NCI-H1694 (cell line): ENCODE results near the gene KIF6.
"Not testable (repeated sequence)": the region's sequence is repeated elsewhere in the genome, so short reads cannot be mapped to it uniquely, and the experiment has no call there.

Source experiments
- DNase-seq: peaks from one replicate; lab custom pipeline; 2025; lab: John Stamatoyannopoulos, UW

KIF6 gene

DNA sequence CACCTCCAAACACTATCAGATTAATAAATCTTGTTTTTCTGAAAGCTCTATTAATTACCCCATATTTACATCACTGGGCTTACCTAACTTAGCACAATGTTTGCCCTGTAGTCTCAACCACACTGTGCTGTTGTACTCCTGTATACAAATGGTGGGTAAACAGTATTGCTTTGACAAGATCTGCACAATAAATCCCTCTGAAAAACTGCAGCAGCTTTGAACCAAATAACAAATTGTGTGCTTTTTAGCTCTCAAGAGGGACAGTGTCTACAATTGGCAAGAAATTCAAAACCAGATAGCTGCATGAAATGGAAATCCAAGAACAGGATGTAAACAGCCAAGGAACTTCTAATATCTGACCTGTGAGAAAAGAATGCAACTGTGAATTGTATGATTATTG lies 10.4 kb downstream of the KIF6 start:
- no peak for DNase-seq

DNA sequence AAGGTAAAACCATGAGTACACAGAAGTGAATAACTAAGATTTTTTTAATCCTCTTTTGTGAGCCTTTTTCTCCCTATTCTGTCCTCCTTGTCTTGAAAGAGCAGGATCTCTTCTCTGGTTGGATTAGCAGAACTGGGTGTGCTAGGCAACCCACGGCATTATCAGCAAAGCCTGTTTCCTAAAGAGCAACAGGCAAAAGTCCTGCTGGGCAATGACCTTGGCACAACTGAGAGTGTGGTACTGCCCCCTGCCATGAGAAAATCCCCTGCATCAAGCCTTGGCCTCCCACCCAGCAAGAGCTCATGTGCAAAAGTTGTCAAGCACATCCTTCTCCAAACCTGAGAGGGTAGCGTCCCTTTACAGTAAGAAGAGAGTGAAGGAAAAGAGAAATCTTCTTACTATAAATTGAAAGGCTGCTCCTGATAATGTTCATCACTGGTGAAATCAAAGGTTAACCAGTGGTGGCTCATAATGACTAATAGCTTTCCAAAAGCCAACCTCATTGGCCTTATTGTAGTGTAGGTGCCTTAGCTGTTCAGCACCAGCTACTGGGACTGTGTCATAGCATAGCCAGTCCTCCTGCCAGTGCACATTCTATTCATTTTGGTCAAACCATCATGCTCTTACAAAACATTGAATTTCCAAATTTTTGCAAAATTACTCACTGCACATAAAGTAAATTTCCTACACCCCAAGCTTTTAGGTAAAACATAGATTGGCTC lies 17.1 kb downstream of the KIF6 start:
- no peak for DNase-seq

DNA sequence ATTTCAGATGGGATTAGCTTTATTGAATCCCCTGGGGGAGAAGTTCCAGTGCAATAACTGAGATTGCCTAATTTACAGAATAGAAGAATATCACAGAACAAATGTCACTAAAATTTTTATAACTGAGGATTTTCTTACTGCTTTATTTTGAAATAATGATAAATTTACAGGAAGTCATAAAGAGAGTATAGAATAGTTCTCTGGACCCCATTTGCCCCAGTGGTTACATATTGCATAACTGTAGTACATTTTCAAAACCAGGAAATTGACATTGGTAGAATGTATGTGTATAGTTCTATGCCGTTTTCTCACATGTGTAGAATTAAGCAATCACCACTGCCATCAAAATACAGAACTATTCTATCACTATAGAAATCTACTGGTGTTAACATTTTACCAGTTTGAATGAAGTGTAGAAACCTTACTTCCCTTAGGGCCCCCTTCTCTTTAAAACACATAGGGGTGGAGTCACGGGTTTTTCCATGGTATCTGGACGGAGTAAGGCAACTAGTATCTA lies 18.3 kb downstream of the KIF6 start:
- no peak for DNase-seq

DNA sequence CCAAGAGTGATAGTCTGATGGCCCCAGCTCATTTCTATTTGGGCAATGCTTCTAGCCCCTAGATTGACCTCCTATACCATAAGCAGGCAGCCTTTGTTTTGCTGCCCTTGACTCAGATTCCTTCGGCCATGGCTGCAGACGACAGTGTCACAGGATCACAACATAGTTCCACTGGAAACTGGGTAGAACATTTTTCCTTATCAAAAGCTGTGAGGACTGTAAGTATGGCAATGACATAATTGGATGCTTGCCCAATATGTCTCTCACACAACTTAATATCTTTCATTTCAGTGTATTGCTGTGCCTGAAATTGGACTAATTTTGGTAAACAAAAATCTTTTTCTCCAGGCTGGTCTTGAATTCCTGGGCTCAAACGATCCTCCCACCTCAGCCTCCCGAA lies 22.9 kb downstream of the KIF6 start:
- no peak for DNase-seq

DNA sequence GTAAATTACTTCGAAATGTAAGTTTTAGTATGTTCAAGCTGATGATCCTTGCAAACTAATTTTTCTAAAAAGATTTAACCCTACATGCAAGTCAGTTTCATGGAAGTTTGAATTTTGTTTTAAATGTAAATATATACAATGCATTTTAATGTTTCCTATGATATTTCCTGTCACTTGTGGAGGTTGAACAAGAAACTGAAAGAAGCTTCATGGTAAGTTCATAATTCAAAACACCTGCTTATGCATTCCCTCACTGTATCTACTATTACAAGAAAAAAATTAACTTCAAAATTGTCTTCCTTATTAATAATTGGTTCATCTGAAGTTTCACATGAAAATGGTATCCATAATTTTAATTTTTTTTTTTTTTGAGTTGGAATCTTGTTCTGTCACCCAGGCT lies 24.8 kb downstream of the KIF6 start:
- no peak for DNase-seq

DNA sequence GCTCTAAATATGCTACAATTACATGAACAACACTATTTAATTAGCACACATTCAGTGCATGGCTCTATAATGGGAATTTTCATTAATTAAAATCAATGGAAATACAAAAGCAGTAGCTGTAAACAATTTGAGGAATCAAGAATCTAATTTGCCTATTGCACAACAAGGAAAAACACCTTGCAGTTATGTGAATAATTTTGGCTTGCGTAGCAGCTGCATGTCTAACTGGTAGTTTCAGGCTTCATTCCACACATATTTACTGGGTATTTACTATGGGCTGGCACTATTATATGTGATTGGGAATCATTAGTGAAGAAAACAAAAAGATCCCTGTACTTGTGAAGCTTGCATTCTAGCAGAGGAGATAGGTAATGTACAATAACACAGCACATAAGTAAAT lies 26.4 kb downstream of the KIF6 start:
- no peak for DNase-seq

DNA sequence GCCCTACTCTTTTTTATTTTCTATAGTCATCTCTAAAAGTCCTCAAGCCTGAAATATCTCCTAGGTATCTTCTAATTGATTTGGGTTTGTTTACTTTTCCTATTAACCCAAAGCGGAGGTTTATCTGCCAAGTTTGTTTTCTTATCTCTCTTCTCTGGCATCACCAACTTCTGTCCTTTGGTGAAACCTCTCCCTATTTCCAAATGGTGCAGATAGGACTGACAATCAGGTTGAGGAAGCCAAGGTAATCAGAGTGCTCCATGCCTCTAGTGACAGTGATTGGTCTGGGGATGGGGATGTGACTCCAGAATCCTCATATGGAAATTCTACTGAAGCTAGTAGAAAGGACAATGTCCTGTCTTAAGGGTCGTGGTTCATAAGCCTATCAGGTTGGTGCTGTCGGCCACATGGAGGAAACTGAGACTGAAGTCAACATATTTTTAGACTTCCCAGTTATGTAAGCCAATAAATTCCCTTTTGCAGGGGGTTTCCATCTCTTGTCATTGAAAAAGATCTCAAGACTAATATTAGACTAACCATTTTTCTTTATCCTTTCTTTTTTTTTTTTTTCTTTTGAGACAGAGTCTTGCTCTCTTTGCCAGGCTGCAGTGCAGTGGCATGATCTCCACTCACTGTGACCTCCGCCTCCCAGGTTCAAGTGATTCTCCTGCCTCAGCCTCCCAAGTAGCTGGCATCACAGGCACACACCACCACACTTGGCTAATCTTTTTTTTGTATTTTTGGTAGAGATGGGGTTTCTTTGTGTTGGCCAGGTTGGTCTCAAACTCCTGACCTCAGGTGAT lies 28.0 kb downstream of the KIF6 start:
- no peak for DNase-seq

DNA sequence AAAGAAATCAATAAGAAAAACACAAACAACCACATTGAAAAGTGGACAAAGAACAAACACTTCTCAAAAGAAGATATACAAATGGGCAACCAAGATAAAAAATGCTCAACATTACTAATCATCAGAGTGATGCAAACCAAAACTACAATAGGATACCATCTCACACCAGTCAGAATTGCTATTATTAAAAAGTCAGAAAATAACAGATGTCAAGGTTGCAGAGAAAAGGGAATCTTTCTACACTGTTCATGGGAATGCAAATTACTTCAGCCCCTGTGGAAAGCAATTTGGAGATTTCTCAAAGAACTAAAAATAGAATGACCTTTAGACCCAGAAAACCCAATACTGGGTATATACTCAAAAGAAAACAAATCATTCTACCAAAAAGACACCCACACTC lies 29.8 kb downstream of the KIF6 start:
- DNase-seq, result no peak

DNA sequence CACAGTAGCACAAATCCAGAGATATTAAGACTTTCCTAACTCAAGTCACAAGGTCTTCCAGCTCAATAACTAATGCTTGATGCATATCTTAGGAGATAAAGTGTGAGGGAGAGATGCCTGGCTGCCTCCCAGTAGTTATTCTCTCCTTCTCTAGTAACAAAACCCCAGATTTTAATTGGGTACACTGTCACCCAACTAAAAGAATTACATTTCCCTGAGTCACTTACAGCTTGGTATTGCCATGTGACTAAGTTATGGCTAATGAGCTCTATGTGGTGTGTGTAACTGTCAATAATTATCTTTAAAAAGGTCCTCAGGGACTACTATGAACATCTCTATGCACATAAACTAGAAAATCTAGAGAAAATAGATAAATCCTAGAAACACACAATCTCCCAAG lies 32.0 kb downstream of the KIF6 start:
- DNase-seq, result no peak

DNA sequence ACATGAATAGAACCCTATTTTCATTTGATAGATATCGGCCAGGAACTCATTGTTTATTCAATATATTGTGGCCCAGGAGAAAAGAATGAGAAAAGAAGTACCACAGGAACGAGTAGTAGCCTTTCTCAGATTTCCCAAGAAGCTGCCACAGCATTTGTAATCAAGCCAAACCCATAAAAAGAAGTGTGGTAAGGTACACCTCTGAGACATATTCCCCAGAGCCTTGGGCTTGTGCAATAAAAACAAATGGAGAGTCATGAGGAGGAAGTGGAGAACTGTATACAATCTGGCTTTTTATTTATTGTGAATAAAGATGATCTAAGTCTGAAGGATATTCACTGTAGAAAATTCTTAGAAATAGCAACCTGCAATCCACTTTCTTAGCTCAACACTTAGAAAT lies 36.7 kb downstream of the KIF6 start:
- DNase-seq, result no peak

DNA sequence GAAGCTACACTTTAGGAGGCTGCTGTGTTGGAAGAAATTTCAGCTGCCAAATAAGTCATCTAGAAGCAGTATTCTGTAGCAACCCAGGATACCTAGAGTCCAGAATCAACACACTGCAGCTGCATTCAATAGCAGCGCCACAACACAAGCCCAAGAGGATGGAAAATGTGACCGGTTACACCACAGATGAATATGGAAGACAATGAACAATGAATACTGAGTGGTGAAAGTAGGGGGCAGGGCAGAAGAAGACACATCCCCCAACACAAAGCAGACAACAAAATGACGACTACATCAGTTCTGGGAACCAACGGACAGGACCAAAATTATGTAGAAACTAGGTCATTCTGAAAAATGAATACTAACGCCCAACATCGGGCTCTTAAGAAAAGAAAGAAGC lies 38.2 kb downstream of the KIF6 start:
- no peak for DNase-seq

DNA sequence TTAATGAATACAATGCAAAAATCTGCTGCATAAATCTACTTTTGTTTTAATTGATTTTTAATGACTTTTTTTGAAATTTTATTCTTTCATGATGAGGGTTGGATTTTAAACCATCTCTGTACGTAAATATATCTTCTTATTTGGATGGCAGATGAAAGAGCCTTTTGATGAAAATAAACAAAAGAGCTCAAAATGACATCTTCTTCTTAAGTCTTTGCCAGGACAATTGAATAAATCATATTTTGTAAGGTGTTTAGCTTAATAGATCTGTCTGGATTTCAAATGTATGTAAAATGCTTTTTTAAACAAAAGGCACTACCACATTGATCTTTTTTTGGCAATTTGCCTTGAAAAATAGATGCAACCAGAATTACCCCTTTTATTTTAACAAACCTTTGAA lies 39.3 kb downstream of the KIF6 start:
- DNase-seq, result no peak

DNA sequence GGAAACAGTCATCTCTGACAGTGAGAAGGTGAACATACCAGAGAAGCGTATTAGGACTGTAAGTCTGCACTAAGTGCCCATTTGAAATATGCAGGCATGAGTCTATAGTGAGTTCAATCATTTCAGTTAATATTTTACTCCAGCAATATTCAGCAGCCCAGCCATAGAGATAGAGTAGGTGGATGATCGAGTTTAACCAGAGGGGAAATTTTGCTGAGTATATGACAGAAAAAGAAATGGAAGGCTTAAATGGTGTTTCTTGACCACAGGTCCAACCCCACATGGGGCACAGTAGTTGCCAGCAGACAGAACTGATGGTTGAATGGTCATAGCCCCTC lies 39.8 kb downstream of the KIF6 start:
- no peak for DNase-seq

DNA sequence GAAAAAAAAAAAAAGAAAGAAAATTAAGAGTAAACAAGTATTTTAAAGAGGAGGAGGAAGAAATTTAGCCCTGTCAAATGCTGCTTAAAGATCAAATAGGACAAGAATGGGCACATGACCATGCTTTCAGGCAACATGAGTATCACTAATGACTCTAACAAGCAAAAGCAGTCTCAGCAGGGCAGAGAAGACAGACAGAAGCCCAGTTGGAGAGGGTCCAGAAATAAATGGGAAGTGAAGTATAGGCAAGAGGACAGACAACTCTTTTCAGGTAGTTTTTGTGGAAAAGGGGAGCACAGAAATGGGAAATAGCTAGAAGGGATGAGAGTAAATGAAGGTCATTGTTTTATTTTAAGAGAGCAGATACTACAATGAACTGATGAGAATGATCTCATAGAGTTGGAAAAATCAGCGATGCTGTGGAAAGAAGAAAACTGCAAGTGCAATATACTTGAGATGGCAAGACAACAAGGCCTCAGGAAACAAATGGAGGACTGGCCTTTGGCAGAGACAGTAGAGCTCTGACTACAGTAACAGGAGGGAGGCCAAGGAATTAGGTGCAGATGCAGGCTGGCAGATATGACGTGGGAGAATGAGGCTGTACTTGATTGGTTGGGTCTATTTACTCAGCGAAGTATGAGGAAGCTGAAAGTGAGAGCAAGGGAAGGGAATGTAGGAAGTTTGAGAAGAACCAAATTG lies 40.3 kb downstream of the KIF6 start:
- no peak for DNase-seq

DNA sequence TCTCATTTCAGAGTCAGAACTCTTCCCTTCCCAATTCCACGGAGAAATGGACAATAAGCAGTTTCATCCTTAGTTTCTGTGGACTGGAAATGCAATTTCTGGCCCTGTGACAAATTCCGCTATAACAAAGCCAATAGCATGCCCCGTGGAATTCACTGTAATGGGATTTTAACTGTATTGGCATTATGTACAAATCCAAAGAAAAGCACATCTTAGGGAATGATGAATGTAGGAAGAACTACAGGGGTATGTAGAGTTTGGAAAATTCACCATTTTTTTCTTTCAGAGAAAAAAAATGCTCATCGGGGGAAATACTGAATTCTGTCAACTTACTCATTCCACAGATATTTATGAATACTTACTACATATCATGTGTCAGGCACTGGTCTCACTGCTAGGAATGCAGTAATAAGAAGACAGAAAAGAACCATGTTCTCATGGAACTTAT lies 43.5 kb downstream of the KIF6 start:
- DNase-seq, result no peak

DNA sequence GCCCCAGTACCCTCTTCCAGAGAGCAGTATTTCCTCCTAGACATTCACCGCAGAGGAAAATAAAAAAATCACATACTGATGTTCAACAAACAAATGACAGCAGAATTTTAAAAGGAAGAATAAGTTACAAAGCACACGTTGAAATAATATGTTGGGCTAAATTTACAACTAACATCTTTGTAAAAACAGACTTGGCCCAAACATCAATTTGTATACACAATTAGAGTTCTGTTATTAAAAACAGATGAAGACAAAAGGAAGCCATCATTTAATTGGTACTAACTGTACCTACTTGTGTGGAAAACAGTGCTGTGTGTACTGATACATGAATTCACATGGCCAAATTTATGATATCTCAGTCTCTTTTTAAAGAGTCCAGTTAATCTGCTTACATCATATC lies 46.3 kb downstream of the KIF6 start:
- DNase-seq, result no peak

DNA sequence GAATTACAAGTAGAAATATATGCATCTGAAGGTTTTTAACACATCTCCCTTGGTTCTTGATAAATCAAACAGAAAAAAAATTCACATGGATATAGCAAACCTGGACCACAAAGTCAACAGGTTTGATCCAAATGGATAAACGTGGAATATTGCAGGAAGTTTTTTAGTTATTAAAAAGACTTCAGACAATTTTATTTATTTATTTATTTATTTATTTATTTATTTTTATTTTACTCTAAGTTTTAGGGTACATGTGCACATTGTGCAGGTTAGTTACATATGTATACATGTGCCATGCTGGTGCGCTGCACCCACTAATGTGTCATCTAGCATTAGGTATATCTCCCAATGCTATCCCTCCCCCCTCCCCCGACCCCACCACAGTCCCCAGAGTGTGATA lies 47.9 kb downstream of the KIF6 start:
- DNase-seq, result not testable (repeated sequence)

DNA sequence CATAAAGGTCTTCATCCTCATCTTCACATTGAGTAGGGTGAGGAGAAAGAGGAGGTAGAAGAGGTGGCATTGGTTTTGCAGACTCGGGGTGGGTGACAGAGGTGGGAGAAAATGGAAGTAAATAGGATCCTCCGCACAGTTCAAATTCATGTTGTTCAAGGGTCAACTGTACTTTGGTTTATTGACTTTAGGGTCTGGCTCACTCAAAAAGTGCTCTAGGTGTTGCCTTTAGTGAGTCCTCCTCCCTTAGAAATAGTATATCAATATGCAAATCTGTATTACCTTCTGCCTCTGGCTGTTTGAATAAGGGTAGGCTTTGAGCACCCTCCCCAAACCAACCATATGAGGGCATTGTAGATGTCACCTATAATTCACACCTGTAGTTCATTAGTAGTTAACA lies 54.7 kb downstream of the KIF6 start:
- DNase-seq, result no peak

DNA sequence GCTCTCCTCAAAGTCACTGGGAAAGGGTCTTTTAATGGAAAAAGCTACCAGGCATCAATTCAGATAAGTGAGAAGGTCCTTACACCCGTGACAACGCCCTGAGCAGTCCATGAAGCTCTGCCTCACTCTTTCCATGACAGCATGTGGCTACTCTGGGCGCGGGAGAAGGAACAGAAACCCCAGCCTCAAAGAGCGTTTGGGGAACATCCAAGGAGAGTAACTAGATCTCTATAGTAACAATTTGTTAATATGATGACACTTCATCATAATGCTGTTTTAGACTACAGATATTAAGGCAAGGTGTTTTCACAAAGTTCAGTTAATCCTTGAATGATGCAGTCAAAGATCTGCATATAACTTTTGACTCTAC lies 55.2 kb downstream of the KIF6 start:
- no peak for DNase-seq

DNA sequence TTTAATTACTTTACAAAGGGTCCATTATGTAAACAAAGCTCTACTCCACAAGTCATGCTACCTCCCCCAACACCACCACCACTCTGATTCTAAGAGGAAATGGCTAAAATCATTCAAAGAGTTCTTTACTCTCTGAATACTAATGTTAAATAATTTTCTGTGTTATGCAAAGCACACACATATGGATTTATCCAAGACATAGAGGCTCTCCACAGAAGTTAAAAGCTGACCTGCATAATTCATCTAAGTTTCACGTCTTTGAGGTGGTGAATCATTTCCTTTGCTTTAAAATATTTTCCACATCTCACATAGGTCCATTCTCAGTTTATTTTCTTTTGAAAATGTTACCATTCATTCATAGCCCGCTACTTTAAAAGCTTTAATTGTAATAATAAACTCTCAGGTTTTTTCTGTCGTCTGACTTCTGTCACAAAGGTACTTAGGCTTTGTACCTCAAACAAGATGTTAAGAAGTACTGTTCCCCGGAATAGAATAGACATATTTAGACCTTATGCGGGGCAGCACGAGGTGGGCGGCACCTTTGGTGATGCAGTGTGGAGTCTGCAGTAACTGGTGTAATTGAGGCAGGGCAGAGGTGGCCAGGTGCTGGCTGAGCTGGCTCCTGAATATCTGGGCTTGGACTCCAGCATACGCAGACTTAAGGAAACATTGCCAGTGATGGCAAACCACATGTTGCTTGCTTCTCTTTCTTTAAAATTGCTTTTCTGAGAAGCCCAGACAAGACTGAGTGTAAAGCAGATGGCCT lies 55.8 kb downstream of the KIF6 start:
- no peak for DNase-seq

DNA sequence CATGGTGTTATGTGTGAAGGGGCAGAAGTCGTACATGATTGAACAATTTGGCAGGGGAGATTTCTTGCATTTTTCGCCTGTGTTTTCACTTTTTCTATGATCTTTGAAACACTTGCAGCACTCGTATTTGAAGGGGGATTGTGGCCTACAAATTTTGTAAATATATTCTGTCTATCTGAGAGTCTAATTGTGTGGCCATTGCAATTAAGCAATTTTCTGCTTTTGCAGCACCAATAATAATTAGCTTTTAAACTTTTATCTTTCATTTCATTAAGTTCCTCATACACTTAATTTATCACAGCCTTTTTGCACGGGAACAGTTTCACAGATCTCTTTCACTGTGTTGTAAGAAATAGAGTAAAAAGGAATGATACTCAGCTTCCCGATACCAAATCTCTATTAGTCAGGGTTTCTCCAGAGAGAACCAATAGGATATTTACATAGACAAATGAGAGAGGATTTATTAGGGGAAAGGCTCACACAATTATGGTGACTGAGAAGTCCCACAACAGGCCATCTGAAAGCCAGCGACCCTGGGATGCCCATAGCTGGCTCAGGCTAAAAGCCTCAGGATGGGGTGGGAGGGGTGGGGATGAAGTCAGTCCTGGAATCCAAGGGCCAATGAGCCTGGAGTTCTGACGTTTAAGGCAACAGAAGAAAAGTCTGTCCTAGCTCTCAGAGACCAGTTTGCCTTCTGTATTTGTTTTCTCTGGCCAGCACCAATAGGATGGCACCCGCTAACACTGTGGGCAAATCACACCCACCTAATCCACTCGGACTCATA lies 58.3 kb downstream of the KIF6 start:
- DNase-seq, result no peak

DNA sequence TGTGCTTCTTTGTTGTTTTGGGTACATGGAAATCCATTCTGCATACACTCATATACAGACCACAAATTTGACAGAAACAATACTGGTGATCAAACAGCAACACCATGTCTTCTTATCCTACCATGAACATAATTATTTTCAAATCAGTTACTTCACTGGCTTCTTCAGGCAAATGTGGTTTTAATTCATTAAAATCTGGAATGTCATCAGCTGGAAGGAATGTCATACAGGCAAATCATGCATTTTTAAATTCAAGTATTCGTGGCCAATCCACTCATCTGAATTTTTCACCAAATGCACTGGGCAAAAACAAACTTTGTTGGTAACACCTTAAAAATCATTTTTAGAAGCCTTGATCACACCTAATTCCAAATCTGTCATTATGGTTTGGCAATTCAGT lies 59.3 kb downstream of the KIF6 start:
- no peak for DNase-seq
